Measurements from ENCODE around the gene ANG. TPM values are rescaled to one million over a fixed set of nuclear protein-coding genes. Genes with fewer than 3 reads are reported as not detected.

Gene ANG
- polyA plus RNA-seq, 1 experiment: 5.1 TPM

- TF ChIP-seq CTCF (IDR thresholded peaks at IDR 0.05; ENCODE audit: low read depth, low read length): no peak
- Histone ChIP-seq H3K27me3 (ENCODE audit: control insufficient read depth, insufficient read depth, low read length) (no peaks in the 10 kb centered on the region), H3K4me3 (ENCODE audit: low read depth, low read length) (no peak overlapping the region), H3K9me3 (ENCODE audit: control insufficient read depth, insufficient read depth, low read length) (no peaks in the 10 kb centered on the region), H3K27ac (ENCODE audit: low read depth, low read length) (no peak overlapping the region)
- POLR2A ChIA-PET: interaction anchor here (0.6 kb wide), 1 partner anchor 260 kb away, joined by 4 read pairs; no protein-coding TSS in a partner anchor
- DNase-seq (ENCODE audit: low read depth, low spot score): no peak
- CTCF ChIA-PET: interaction anchor here (0.7 kb wide), 1 partner anchor 283 kb away, joined by 6 read pairs; no protein-coding TSS in a partner anchor
Measured at GRCh38 chr14:20687362-20688166, 1.0 kb upstream of the ANG start.

DNA sequence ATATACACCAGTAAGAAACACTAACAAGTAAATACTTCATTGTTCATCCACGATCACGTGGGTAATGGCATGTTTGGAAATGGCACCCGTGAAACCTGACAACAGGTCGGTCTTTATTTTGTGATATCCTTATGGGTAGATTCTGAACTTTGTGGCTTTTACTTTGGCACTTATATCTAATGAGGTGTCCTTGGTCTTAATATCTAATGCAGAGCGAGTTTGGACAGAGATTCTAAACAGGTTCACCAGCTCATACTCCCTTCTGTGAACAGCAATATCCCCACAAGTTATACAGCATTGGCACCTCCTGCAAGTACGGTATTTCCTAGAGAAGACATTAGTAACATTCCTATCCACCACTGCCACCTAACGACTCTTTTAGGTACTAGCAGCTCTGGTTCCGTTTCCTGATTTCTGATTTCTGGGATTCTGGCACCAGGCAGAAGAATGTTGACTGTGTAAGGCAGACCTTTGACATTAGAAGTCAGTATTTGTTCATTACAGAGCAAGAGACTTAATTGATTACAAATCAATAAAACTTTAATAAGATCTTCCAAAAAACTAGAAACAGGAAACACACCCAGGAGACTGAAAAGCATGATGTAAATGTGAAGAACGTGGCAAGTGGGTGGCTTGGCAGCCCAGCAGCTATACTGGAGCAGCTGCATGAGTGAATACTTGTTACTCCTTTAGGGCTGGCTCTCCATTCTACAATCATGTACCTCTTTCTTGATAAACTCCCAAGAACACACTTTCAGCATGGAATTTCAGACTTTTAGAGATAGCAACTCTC, 2.5 kb downstream of the ANG start:
- no peaks in the 10 kb centered on the region for H3K27me3 ChIP-seq (ENCODE audit: control insufficient read depth, insufficient read depth, low read length)
- no peak overlapping the region for H3K27ac ChIP-seq (ENCODE audit: low read depth, low read length)
- H3K9me3 ChIP-seq (ENCODE audit: control insufficient read depth, insufficient read depth, low read length): no peaks in the 10 kb centered on the region
- ChIA-PET POLR2A (interaction anchor here (0.6 to 1.1 kb wide), 2 partner anchors 21 to 78 kb away, joined by 3 to 4 read pairs; no protein-coding TSS in a partner anchor), CTCF (interaction anchor here (0.6 to 2.7 kb wide), 24 partner anchors 9 to 379 kb away, joined by 3 to 35 read pairs (median 4); partner anchors contain the start of gene ARHGEF40)
- DNase-seq (ENCODE audit: low read depth, low spot score): no peak
- no peak overlapping the region for H3K4me3 ChIP-seq (ENCODE audit: low read depth, low read length)
- TF ChIP-seq CTCF (IDR thresholded peaks at IDR 0.05; ENCODE audit: low read depth, low read length): peak; percentile 91

GRCh38 chr14:20692116-20692751, 3.7 kb downstream of the ANG start:
- no peak for TF ChIP-seq CTCF (IDR thresholded peaks at IDR 0.05; ENCODE audit: low read depth, low read length)
- H3K9me3 ChIP-seq (ENCODE audit: control insufficient read depth, insufficient read depth, low read length): no peaks in the 10 kb centered on the region
- ChIA-PET POLR2A (interaction anchor here (0.7 kb wide), 1 partner anchor 20 kb away, joined by 3 read pairs; no protein-coding TSS in a partner anchor), CTCF (interaction anchor here (1.0 to 2.7 kb wide), 8 partner anchors 8 to 278 kb away, joined by 3 to 35 read pairs (median 4); no protein-coding TSS in a partner anchor)
- no peak overlapping the region for H3K4me3 ChIP-seq (ENCODE audit: low read depth, low read length)
- no peak overlapping the region for H3K27ac ChIP-seq (ENCODE audit: low read depth, low read length)
- H3K27me3 ChIP-seq (ENCODE audit: control insufficient read depth, insufficient read depth, low read length): no peaks in the 10 kb centered on the region
- DNase-seq (ENCODE audit: low read depth, low spot score): no peak

GRCh38 chr14:20696764-20697163, 8.2 kb downstream of the ANG start:
- ChIA-PET POLR2A (interaction anchor here (0.6 kb wide), 1 partner anchor 235 kb away, joined by 9 read pairs; no protein-coding TSS in a partner anchor), CTCF (interaction anchor here (0.7 to 4.8 kb wide), 14 partner anchors 15 to 343 kb away, joined by 3 to 43 read pairs (median 4); no protein-coding TSS in a partner anchor)
- Histone ChIP-seq H3K27ac (ENCODE audit: low read depth, low read length) (no peak overlapping the region), H3K4me3 (ENCODE audit: low read depth, low read length) (no peak overlapping the region), H3K9me3 (ENCODE audit: control insufficient read depth, insufficient read depth, low read length) (no peaks in the 10 kb centered on the region), H3K27me3 (ENCODE audit: control insufficient read depth, insufficient read depth, low read length) (no peaks in the 10 kb centered on the region)
- no peak for TF ChIP-seq CTCF (IDR thresholded peaks at IDR 0.05; ENCODE audit: low read depth, low read length)
- DNase-seq (ENCODE audit: low read depth, low spot score): no peak
